MCF 10A (cell line): ENCODE data around the gene BCAS1. TPM values are rescaled to one million over a fixed set of nuclear protein-coding genes. Genes with fewer than 3 reads are reported as not detected.
A peak's percentile ranks its signal among the peaks of the same experiment; 100 is the strongest.

ENCODE experiments used
- BruUV-seq: library from RNA; stranded (reverse); fragments of 400-500 nt; replicated peaks from 2 replicates; lab custom pipeline; 2021; lab: Mats Ljungman, UMichigan
- CTCF ChIA-PET: fragments of 300-600 bp; sonication (Branson Sonifier 250); formaldehyde crosslinking; extraction: SDS; loops from one replicate; lab custom pipeline; 2021; ENCODE audit warnings: antibody characterized with exemption, inconsistent platforms; lab: Yijun Ruan, JAX
- POLR2A ChIA-PET: fragments of 300-600, 350-650 bp; sonication (Branson Sonifier 250); formaldehyde crosslinking; extraction: SDS; loops from one replicate; lab custom pipeline; 2020; ENCODE audit warnings: antibody characterized with exemption, inconsistent platforms; lab: Yijun Ruan, JAX
- DNase-seq: peaks from one replicate; pipeline ENCODE4 v3.0.0-alpha.2; 2018; ENCODE audit not compliant: unreplicated experiment
- H3K27ac Mint-ChIP-seq: one replicate; pipeline ENCODE4 v1.8.0; 2022; ENCODE audit warnings: mild to moderate bottlenecking, low read depth, mixed read lengths; ENCODE audit not compliant: unreplicated experiment
- H3K27me3 Mint-ChIP-seq: one replicate; pipeline ENCODE4 v1.8.0; 2022; ENCODE audit warnings: mixed read lengths; ENCODE audit not compliant: insufficient read depth, unreplicated experiment
- H3K36me3 Mint-ChIP-seq: one replicate; pipeline ENCODE4 v1.8.0; 2022; ENCODE audit warnings: mild to moderate bottlenecking, moderate library complexity, mixed read lengths; ENCODE audit not compliant: insufficient read depth, unreplicated experiment
- H3K4me1 Mint-ChIP-seq: one replicate; pipeline ENCODE4 v1.8.0; 2022; ENCODE audit warnings: mixed read lengths; ENCODE audit not compliant: insufficient read depth, unreplicated experiment
- H3K4me3 Mint-ChIP-seq: one replicate; pipeline ENCODE4 v1.8.0; 2022; ENCODE audit warnings: mild to moderate bottlenecking, moderate library complexity, mixed read lengths; ENCODE audit not compliant: unreplicated experiment
- H3K9me3 Mint-ChIP-seq: one replicate; pipeline ENCODE4 v1.8.0; 2022; ENCODE audit warnings: mixed read lengths; ENCODE audit not compliant: unreplicated experiment
- CTCF ChIP-seq: fragments of 200-600 bp; IDR thresholded peaks from one replicate; pipeline ENCODE4 v1.8.0; 2022; ENCODE audit warnings: antibody characterized with exemption, mild to moderate bottlenecking; ENCODE audit not compliant: unreplicated experiment
- intact Hi-C: fragments of 100-400 bp; cut with micrococcal nuclease; formaldehyde crosslinking; loops from 2 replicates; pipeline ENCODE4 v1.14.1; 2022
- total RNA-seq: library from RNA; stranded (reverse); gene quantifications from 2 replicates; pipeline ENCODE4 v1.2.3, GENCODE V29; 2022

BCAS1 gene
- total RNA-seq, 1 experiment from 2014 or later: not detected

GRCh38 chr20:53905019-53905819 is 165.2 kb downstream of the BCAS1 start:
- no peak for TF ChIP-seq CTCF
- Mint-ChIP-seq H3K36me3 (peaks cover 9% of the 10 kb centered on the region), H3K4me1 (peaks cover 52% of the 10 kb centered on the region), H3K27ac (peak overlapping the region; percentile 93), H3K4me3 (no peak overlapping the region), H3K27me3 (no peaks in the 10 kb centered on the region), H3K9me3 (no peaks in the 10 kb centered on the region)
- BruUV-seq: no TSS peak
- ChIA-PET POLR2A (interaction anchor here (0.6 to 3.2 kb wide), 17 partner anchors 11 to 325 kb away, joined by 3 to 39 read pairs (median 6); no protein-coding TSS in a partner anchor), CTCF (interaction anchor here (0.7 to 3.4 kb wide), 4 partner anchors 11 to 283 kb away, joined by 3 to 50 read pairs (median 4); no protein-coding TSS in a partner anchor)
- DNase-seq: no peak
- intact Hi-C loops: no loop called here

GRCh38 chr20:53904261-53904660 is 166.1 kb downstream of the BCAS1 start:
- intact Hi-C loops: no loop called here
- POLR2A ChIA-PET: interaction anchor here (1.2 to 1.8 kb wide), 3 partner anchors 9 to 321 kb away, joined by 3 to 4 read pairs (median 4); no protein-coding TSS in a partner anchor

GRCh38 chr20:53903652-53903987 is 166.8 kb downstream of the BCAS1 start:
- POLR2A ChIA-PET: interaction anchor here (0.7 to 1.8 kb wide), 5 partner anchors 9 to 321 kb away, joined by 3 to 4 read pairs (median 4); no protein-coding TSS in a partner anchor
- peaks cover 9% of the 10 kb centered on the region for H3K36me3 Mint-ChIP-seq

More at GRCh38 chr20:53904261-53904660, 166.1 kb downstream of the BCAS1 start:
- H3K27ac Mint-ChIP-seq: no peak overlapping the region
- peaks cover 9% of the 10 kb centered on the region for H3K36me3 Mint-ChIP-seq
- H3K4me1 Mint-ChIP-seq: peaks cover 53% of the 10 kb centered on the region
- CTCF ChIA-PET: interaction anchor here (1.0 to 1.9 kb wide), 4 partner anchors 12 to 282 kb away, joined by 3 to 8 read pairs (median 6); no protein-coding TSS in a partner anchor
- TF ChIP-seq CTCF: no peak
- H3K27me3 Mint-ChIP-seq: no peaks in the 10 kb centered on the region
- DNase-seq: no peak
- H3K4me3 Mint-ChIP-seq: no peak overlapping the region
- no TSS peak for BruUV-seq
- no peaks in the 10 kb centered on the region for H3K9me3 Mint-ChIP-seq

More at GRCh38 chr20:53903652-53903987, 166.8 kb downstream of the BCAS1 start:
- Mint-ChIP-seq H3K4me1 (peaks cover 52% of the 10 kb centered on the region), H3K27me3 (no peaks in the 10 kb centered on the region), H3K27ac (no peak overlapping the region), H3K9me3 (no peaks in the 10 kb centered on the region), H3K4me3 (no peak overlapping the region)
- CTCF ChIA-PET: interaction anchor here (1.0 to 1.9 kb wide), 4 partner anchors 13 to 281 kb away, joined by 3 to 8 read pairs (median 6); no protein-coding TSS in a partner anchor
- no TSS peak for BruUV-seq
- DNase-seq: peak; percentile 84
- intact Hi-C loops: no loop called here
- TF ChIP-seq CTCF: no peak
